ACC112 (cell line): Measurements from ENCODE around the gene AMZ1.
"Not testable (repeated sequence)": the region's sequence is repeated elsewhere in the genome, so short reads cannot be mapped to it uniquely, and the experiment has no call there.

ENCODE experiments used
- H2AFZ ChIP-seq: fragments of 200-600 bp; sonication (generic); one replicate; pipeline ENCODE4 v1.6.0; 2017; ENCODE audit warnings: antibody characterized with exemption, low read length; ENCODE audit not compliant: unreplicated experiment
- H3K27ac ChIP-seq: fragments of 200-600 bp; sonication (generic); 2 replicates; pipeline ENCODE4 v1.5.1; 2014; ENCODE audit warnings: low read depth, mild to moderate bottlenecking, antibody characterized with exemption, low read length, moderate library complexity
- H3K27me3 ChIP-seq: fragments of 200-600 bp; sonication (generic); 2 replicates; pipeline ENCODE4 v1.6.1; 2014; ENCODE audit warnings: mild to moderate bottlenecking, antibody characterized with exemption, low read length, moderate library complexity, mixed read lengths; ENCODE audit not compliant: insufficient read depth
- H3K36me3 ChIP-seq: fragments of 200-600 bp; sonication (generic); 2 replicates; pipeline ENCODE4 v1.6.1; 2016; ENCODE audit warnings: mild to moderate bottlenecking, antibody characterized with exemption, low read length, moderate library complexity, mixed read lengths; ENCODE audit not compliant: insufficient read depth
- H3K4me1 ChIP-seq: fragments of 200-600 bp; sonication (generic); one replicate; pipeline ENCODE4 v1.6.1; 2016; ENCODE audit warnings: low read length, mixed read lengths; ENCODE audit not compliant: insufficient read depth, unreplicated experiment, control insufficient read depth
- H3K4me3 ChIP-seq: fragments of 200-600 bp; sonication (generic); 2 replicates; pipeline ENCODE4 v1.5.1; 2014; ENCODE audit warnings: mild to moderate bottlenecking, low read depth, low read length
- H3K79me2 ChIP-seq: fragments of 200-600 bp; sonication (generic); one replicate; pipeline ENCODE4 v1.6.0; 2016; ENCODE audit warnings: low read length; ENCODE audit not compliant: control insufficient read depth, unreplicated experiment, insufficient read depth

The AMZ1 gene

DNA sequence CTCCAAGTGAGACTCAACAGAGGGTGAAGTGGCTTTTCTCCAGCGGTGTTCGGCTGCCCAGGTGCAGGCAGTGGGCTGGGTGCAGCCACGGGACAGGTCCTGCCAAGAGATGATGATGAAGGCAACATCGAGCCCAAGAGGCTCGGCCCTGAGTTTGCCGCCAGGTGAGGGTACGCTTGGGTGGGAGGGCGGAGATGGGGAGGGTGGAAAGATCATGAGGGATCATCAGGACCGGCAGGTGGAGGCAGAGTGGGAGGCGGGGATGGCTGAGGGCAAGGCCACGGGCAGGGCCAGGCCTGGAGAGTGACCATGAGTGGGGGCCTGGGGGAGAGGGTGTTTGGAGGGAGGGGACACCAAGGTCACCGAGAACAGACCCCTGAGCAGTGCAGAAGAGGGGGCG, 17.8 kb upstream of the AMZ1 start:
- H3K4me3 ChIP-seq: no peak overlapping the region

DNA sequence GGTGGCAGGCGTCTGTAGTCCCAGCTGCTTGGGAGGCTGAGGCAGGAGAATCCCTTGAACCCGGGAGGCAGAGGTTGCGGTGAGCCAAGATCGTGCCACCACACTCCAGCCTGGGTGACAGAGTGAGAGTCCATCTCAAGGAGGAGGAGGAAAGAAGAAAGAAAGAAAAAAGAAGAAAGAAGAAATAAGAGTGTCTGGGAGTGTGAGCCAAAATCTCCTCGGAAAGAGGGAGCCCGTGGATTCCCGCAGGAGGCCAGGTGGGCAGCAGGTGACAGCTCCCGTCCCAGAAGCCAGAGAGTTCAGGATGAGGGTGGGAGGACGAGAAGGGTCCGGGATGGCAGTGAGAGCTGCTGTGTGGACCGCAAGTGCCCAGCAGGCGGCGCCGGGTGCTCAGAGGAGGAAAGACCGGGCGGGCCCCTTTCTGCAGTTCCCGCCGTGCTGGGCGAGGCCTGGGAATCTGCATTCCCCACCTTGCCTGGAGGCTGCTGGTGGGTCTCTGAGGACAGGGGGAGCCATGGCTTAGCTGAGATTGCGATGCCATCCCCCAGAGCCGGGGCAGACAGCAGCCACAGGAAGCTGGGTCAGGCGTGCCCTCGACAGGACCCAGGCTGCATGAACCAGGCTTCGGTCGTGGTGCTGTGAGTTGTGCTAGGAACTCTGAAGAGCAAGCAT, 17.1 kb upstream of the AMZ1 start:
- no peak overlapping the region for H3K27ac ChIP-seq
- H3K36me3 ChIP-seq: no peaks in the 10 kb centered on the region
- no peaks in the 10 kb centered on the region for H3K4me1 ChIP-seq
- H2AFZ ChIP-seq: no peak overlapping the region
- H3K27me3 ChIP-seq: peaks cover 9% of the 10 kb centered on the region
- no peak overlapping the region for H3K4me3 ChIP-seq
- no peaks in the 10 kb centered on the region for H3K79me2 ChIP-seq

More for the DNA sequence above, 17.8 kb upstream of the AMZ1 start:
- no peak overlapping the region for H2AFZ ChIP-seq
- H3K79me2 ChIP-seq: no peaks in the 10 kb centered on the region
- H3K27me3 ChIP-seq: peaks cover 14% of the 10 kb centered on the region
- H3K36me3 ChIP-seq: no peaks in the 10 kb centered on the region
- no peaks in the 10 kb centered on the region for H3K4me1 ChIP-seq
- no peak overlapping the region for H3K27ac ChIP-seq

DNA sequence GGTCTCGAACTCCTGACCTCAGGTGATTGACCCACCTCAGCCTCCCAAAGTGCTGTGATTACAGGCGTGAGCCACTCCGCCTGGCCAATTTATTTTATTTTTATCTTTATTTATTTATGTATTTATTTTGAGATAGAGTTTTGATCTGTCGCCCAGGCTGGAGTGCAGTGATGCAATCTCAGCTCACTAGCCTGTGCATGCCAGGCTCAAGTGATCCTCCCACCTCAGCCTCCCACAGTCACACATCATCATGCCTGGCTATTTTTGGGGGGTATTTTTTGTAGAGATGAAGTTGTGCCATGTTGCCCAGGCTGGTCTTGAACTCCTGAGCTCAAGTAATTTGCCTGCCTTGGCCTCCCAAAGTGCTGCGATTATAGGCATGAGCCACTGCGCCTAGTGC, 14.8 kb upstream of the AMZ1 start:
- not testable (repeated sequence) for H3K79me2 ChIP-seq, H3K27me3 ChIP-seq, H3K4me1 ChIP-seq, H3K27ac ChIP-seq, H2AFZ ChIP-seq, H3K4me3 ChIP-seq, H3K36me3 ChIP-seq

- Histone ChIP-seq H3K4me1 (no peaks in the 10 kb centered on the region), H3K27ac (no peak overlapping the region), H3K79me2 (no peaks in the 10 kb centered on the region), H3K27me3 (no peaks in the 10 kb centered on the region), H3K4me3 (no peak overlapping the region), H2AFZ (no peak overlapping the region), H3K36me3 (no peaks in the 10 kb centered on the region)
These were observed 14.1 kb upstream of the AMZ1 start for GRCh38 chr7:2673934-2674333.

GRCh38 chr7:2675256-2675764, 12.7 kb upstream of the AMZ1 start:
- Histone ChIP-seq H3K79me2 (no peaks in the 10 kb centered on the region), H3K27me3 (no peaks in the 10 kb centered on the region), H3K36me3 (no peaks in the 10 kb centered on the region), H2AFZ (no peak overlapping the region), H3K27ac (no peak overlapping the region), H3K4me1 (no peaks in the 10 kb centered on the region), H3K4me3 (no peak overlapping the region)

DNA sequence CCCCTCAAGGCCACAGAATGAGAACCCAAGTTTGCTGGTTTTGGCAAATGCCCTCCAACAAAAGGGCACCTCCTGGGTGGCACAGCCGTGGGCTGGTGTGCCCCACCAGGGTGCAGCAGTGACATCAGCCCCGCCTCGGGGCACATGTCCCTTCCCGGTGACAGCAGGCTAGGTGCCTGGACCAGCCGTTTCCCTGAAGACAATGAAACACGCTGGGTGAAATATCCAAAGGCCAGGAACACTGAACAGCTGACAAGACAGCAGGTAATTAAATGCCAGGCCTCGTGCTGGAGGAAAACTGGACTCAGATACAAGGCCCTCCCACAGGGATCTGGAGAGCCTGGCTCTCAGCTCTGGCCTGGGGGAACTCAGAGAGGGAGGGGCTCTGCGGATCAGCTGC, 11.4 kb upstream of the AMZ1 start:
- H3K79me2 ChIP-seq, H3K27ac ChIP-seq, H3K4me3 ChIP-seq, H3K27me3 ChIP-seq, H3K4me1 ChIP-seq, H2AFZ ChIP-seq, H3K36me3 ChIP-seq: not testable (repeated sequence)

- H3K27ac ChIP-seq, H3K27me3 ChIP-seq, H3K36me3 ChIP-seq, H3K4me1 ChIP-seq, H3K79me2 ChIP-seq, H3K4me3 ChIP-seq, H2AFZ ChIP-seq: not testable (repeated sequence)
These were observed 9.5 kb upstream of the AMZ1 start for GRCh38 chr7:2678454-2678853.

DNA sequence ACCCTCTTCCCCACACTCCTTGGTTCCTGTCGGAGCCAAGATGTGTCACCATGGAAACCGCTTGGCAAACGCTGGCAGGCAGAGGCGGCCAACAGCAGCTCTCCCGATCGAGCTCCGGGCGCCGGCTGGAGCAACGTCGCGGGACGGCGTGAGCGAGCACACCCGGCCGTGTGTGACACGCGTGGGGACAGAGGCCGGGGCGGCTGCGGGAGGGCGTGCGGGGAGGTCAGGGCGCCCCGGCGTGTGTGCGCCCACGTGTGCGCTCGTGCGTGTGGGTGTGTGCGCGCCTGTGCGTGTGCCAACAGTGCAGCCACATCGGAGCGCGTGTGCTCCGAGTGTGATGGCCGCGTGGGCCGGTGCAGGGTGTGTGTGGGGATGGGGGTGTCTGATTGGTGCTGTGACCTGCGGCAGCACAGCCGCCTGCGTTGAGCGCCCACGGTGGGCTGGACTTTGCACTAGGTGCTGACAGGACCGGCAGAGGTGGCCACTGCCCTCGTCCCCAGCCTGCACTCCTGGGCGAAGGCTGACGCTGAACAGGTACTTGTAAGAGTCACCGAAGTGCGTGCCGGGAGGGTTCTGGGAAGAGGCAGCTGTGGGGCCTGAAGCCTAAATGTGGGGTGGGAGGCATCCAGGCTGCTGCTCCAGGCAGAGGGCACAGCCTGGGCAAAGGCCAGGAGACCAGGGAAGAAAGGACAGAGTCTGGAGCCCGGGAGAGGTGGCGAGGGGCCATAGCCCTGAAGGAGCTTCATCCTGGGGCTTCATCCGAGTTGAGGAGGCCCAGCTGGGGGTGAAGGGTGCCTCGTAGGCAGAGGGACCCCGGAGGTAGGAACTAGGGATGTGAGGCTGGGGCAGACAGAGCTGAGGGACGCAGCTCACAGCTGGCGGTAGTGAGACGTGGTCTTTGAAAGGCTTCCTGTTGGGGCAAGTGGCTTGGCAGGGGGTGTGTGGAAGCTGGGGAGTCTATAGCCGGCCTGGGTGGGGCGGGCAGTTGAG, 8.6 kb upstream of the AMZ1 start:
- not testable (repeated sequence) for H3K27me3 ChIP-seq, H3K4me1 ChIP-seq, H3K36me3 ChIP-seq, H3K79me2 ChIP-seq, H3K27ac ChIP-seq, H2AFZ ChIP-seq, H3K4me3 ChIP-seq

GRCh38 chr7:2680256-2680655, 7.7 kb upstream of the AMZ1 start:
- no peaks in the 10 kb centered on the region for H3K36me3 ChIP-seq
- H3K27ac ChIP-seq: no peak overlapping the region
- no peak overlapping the region for H2AFZ ChIP-seq
- no peaks in the 10 kb centered on the region for H3K27me3 ChIP-seq
- no peak overlapping the region for H3K4me3 ChIP-seq
- H3K4me1 ChIP-seq: no peaks in the 10 kb centered on the region
- H3K79me2 ChIP-seq: no peaks in the 10 kb centered on the region

GRCh38 chr7:2680792-2681490, 7.1 kb upstream of the AMZ1 start:
- Histone ChIP-seq H3K4me3 (no peak overlapping the region), H3K4me1 (no peaks in the 10 kb centered on the region), H3K27ac (no peak overlapping the region), H2AFZ (no peak overlapping the region), H3K79me2 (no peaks in the 10 kb centered on the region), H3K27me3 (no peaks in the 10 kb centered on the region), H3K36me3 (no peaks in the 10 kb centered on the region)
